HG02763 (cell line): ENCODE results near the gene DEXI.

Experiments used
- ATAC-seq: cut with Tn5 transposase; IDR thresholded peaks from one replicate; pipeline ENCODE4 v1.9.1; 2021; ENCODE audit warnings: mild to moderate bottlenecking, moderate library complexity; ENCODE audit not compliant: unreplicated experiment

DEXI gene

DNA sequence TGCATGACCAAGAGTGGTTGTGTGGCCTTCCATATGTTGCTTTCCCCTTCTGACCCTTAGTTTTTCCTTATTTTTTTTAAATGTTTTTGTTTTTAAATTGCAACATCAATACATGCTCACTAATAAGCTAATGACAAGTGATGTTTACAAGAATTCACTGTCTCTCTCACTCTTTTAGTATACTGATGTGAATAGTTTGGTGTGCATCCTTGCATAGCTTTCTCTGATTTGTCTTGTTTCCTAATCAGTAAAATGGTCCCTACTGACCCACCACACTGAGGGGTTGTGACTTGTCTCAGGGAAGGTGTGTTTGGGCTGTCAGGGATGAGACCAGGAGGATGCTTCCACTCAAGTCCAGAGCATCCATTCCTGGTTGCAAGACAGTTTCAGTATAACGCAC lies 39.3 kb downstream of the DEXI start:
- no peak for ATAC-seq

DNA sequence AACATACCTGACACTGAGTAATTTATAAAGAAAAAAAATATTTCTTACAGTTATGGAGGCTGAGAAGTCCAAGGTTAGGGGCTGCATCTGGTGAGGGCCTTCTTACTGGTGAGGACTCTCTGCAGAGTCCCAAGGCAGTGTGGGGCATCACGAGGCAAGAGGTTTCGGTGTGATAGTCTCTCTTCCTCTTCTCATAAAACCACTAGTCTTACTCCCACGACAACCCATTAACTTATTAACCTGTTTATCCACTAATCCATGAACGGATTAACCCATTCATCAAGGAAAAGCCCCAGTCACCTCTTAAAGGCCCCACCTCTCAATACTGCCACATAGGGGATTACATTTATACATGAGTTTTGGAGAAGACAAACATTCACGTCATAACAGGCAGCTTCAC lies 45.1 kb downstream of the DEXI start:
- ATAC-seq: peak; percentile 52

DNA sequence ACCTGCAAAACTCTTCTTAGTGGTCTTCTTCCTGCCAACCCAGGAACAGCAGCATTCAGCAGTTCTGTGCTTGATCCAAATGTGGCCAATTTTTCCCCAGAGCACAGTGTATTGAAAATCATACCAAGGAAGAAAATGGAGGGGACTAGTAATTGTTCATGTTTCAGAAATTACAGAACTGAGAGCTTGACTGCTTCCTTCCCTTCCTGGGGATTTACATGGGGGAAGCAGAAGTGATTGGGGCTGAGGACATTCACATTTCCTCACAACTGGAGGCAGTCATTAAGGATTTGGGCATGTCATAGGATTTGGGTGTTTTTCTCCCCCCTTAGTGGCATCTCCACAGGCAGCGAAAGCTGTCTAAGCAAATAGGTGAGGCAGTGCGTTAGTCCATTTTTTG lies 45.5 kb downstream of the DEXI start:
- no peak for ATAC-seq

DNA sequence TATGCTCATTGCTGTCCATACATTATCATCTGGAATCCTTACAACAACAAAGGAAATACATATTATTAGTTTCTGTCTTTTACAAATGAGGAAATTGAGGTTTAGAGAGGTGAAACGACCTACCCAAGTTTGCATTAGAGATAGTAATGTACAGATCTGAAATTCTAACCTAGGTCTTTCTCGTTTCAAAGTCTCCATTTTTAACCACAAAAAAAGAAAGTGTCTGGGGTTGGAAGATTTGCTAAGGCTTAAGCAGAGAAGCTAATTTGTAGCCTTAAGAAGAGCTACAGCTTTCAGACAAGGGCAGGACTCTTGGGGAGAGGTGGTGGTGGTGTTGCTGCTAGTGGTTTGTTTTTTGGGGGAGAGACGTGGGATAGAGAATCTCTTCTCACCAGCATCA lies 46.1 kb downstream of the DEXI start:
- ATAC-seq: no peak

DNA sequence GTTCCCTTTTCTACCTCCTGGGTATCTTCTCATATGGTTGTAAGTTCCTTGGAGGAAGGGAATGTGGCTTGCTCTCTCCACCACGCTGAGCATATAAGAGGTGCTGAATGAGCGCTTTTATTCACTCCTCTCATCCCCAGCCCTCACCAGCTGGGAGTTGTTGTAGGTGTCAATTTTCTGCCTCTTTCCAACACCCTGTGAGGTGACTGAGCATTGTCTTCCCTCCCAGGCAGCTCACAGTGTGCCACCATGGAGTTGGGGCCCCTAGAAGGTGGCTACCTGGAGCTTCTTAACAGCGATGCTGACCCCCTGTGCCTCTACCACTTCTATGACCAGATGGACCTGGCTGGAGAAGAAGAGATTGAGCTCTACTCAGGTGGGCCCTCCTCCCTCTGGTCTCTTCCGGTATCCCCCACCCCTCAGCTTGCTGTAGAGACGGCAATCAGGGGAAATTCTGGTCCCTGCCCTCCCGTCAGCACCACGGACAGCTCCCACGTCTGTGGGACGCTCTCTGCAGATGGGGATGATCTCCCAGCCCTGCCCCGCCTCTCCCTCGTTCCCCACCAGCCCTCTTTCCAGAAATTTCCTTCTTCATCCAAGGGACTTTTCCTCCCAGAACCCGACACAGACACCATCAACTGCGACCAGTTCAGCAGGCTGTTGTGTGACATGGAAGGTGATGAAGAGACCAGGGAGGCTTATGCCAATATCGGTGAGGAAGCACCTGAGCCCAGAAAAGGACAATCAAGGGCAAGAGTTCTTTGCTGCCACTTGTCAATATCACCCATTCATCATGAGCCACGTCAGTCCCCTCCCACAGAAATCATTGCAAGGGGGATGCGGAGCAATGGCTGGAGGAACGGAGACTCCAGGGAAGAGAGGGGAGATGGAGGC lies 47.0 kb downstream of the DEXI start:
- no peak for ATAC-seq

DNA sequence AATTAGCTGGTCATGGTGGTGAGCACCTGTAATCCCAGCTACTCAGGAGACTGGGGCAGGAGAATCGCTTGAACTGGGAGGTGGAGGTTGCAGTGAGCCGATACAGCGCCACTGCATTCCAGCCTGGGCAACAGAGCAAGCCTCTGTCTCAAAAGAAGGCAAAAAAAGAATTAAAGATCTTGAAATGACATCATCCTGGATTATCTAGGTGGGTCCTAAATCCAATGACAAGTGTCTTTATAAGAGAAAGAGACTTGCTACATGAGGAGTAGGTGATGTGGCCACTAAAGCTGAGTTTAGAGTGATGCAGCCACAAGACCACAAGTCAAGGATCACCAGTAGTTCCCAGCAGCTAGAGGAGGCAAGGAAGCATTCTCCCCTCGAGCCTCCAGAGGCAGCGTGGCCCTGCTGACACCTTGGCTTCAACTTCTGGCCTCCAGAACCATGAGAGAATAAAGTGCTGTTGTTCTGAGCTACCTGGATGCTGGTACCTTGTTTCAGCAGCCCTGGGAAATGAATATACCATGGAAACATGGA lies 49.4 kb downstream of the DEXI start:
- no peak for ATAC-seq

DNA sequence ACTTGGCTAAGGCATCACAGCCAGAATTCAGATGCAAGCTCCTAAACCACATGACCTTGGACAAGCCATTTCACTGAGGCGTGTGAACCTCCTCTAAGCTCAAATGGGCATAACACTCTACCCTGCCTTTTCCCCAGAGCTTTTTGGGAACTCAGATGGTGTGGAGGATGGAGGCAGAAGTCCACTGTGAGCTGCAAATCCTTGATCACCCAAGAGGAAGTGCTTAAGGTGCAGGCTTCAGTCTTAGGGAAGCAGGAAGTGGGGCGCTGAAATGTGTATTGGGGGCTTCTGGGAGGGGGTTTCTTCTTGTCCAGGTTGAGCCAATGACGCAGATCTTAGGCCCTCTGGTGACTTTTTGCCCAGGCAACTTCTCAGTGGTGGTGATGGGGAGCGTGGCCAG lies 52.4 kb downstream of the DEXI start:
- no peak for ATAC-seq

DNA sequence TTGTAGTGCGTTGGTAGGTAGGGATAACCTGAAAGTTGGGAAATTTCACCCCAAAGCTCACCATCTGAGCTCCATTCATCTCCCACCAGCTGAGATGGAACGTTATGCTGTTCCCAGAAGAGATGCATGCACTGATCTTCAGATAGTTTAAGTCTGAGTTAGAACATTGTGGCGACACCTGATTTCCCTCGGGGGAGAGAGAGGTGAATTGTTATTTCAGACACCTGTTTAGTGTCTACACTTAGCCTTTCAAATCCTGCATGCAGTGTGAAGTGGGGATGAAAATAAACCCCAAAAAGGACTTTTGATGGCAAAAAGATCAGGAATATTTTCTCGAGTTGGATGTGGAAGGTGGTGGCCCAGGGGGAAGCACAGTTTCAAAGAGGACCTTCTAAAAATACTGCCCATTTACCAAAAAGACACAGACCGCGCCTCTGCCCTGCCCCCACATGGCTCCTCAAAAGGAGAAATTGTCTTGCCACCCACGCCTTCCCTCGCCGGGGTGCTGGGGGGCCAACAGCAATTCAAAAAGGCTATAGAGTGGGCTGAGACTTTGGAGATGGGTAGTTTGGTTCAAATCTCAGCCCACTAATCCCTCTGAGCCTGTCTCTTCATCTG lies 53.8 kb downstream of the DEXI start:
- no peak for ATAC-seq

DNA sequence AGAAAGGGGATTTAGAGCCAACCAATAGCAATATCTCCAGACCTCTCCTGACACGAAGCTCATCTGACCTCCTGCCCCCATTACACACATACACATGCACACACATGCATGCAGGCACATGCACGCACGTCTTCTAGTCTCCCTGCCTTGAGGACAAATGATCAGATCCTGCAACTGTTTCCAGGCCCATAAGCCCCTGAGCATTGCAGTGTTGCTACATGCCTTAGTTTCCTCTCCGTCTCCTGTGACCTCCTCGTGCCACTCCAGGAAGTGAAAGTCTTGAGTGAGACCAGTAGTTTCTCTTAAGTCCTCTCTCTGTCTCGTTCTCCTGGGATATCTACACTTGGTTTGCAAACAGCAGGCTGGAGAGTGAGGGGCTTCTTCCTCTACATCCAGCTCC lies 57.0 kb downstream of the DEXI start:
- ATAC-seq: no peak

DNA sequence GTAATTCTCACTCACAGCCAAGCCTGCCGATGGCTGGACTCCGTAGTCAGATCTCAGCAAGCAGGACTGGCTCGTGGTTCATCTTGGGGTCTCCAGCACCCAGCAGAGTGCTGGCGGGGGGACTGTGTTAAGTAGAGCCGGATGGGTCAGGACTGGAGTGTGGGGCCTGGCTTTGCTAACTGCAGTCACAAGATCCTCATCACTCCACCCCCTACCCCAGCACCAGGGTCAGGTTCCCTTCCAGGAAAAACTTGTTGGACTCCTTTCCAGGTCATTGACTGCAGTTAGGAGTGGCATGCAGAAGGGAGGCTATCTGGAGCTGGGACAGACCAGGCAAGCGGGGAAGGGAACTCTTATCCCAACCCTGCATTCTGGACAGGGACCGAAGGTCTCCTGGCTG lies 59.3 kb downstream of the DEXI start:
- ATAC-seq: no peak

DNA sequence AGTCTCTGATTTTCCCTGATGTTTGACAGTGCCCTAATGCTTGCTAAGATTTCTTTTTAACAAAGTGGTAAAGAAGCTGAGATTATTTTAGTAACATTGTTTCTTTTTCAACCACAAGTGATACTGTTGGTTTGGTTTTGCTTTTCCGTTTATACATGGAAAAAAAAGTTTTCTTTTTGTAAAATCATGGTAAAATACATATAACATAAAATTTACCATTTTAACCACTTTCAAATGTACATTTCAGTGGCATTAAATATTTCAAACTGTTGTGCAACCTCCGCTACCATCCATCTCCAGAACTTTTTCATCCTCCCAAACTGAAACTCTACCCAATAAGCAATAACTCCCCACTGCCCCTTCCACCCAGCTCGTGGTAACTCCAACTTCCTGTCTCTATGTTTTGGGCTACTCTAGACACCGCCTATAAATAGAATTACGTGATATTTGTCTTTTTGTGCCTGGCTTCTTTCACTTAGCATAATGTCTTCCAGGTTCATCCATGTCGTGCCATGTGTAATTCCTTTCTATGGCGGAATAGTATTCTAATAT lies 60.7 kb downstream of the DEXI start:
- ATAC-seq: no peak

DNA sequence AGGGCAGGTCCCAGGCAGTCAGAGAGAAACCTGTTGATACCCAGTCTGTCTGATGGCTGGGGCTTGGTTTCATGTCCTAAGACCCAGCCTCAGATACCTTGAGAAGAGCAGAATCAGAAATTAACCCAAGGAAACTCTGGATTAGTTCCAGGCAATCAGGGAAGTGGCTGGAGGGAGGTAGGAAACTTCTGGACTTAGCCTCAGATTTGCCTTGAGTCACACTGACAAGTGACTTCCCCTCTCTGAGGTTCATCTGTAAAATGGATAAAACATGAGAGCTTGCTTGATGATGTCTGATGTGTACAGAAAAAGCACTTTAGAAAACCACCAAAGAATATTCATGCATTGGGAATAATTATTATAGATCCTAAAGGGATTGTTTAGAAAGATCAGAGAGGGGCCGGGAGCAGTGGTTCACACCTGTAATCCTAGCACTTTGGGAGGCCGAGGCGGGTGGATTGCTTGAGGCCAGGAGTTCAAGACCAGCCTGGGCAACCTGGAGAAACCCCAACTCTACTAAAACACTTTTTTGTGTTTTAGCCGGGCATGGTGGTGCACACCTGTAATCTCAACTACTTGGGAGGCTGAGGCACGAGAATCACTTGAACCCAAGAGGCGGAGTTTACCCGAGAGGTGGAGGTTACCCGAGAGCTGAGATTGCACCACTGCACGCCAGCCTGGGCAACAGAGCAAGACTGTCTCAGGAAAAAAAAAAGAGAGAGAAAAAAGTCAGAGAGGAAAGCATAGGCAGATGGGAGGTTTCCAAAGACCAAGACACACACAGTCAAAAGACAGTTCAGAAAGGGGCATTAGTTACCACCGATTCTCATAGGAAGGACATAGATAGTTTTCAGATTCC lies 61.4 kb downstream of the DEXI start:
- ATAC-seq: no peak

DNA sequence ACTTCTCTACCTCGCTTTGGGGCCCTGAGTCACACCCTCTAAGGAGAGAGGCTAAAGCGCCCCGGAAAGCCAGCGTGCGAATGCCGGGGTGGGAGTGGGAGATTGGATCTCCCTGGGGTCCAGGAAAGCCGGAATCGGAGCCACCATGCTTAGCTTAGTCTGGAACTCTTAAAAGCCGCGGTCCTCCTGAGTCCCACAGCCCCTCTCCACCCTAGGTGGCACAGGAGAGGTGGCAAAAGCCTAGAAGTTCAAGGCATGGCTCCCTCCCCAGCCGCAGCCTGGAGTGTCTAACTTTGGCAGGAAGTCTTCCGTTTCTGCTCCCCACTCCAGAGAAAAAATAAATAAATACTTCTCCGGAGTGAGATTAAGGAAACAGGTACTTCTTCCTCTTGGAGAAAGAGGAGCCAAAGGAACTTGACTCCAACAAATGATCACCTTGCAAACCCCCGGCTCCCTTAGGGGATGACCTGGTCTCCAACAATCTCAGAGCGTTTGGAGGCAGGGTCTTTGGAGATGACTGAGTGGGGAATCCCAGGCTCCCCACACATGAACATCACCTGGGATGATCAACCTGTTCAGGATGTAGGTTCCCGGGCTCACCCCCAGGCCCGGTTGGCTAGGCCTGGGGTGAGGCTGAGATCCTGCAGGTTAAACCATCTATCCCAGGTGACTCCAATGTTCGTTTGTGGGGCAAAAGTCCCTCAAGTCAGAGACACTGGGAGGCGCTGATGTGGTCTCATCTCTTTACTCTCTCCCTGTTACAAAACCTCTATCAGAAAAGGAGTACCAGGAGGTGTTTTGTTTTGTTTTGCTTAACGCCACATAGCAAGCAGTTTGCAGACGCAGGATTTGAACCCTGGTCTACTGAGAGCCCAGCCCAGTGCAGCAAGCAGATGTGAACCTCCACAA lies 62.3 kb downstream of the DEXI start:
- no peak for ATAC-seq
